Measurements from ENCODE around the gene C17orf113. TPM values are rescaled to one million over a fixed set of nuclear protein-coding genes. Genes with fewer than 3 reads are reported as not detected.

Gene C17orf113
- total and polyA plus RNA-seq, 2 of the 13 experiments (the other 11 are each of a cell fraction or from before 2014, with no cell fraction given) = 0.87 to 1.1 TPM

GRCh38 chr17:41989702-41990419, 60.5 kb downstream of the C17orf113 start (continued):
- peak; percentile 57; the same call in 1 of the 2 replicates for TF ChIP-seq EHMT2 (IDR thresholded peaks at IDR 0.05; ENCODE audit: borderline replicate concordance, low read depth, low read length)
- TF ChIP-seq IRX3 (CRISPR knock-in tag; IDR thresholded peaks at IDR 0.05; ENCODE audit: borderline replicate concordance, low read depth) = no peak
- no peak for TF ChIP-seq BATF2 (CRISPR knock-in tag; IDR thresholded peaks at IDR 0.05)
- peak; percentile 73; the same call in 1 of the 2 replicates for TF ChIP-seq CBX5 (CRISPR knock-in tag; IDR thresholded peaks at IDR 0.05; ENCODE audit: borderline replicate concordance)
- TF ChIP-seq MEF2D (CRISPR knock-in tag; IDR thresholded peaks at IDR 0.05) = no peak
- TF ChIP-seq TFAP4 (IDR thresholded peaks at IDR 0.05; ENCODE audit: borderline replicate concordance, low read depth) = no peak
- TF ChIP-seq NPAS2 (CRISPR knock-in tag; IDR thresholded peaks at IDR 0.05; ENCODE audit: borderline replicate concordance) = no peak
- no peak for TF ChIP-seq ETS1 (CRISPR knock-in tag; IDR thresholded peaks at IDR 0.05)
- TF ChIP-seq U2AF1 (optimal IDR thresholded peaks at IDR 0.05; ENCODE audit: low read depth, low read length) = no peak
- peak; percentile 58; the same call in 1 of the 2 replicates for TF ChIP-seq SOX13 (IDR thresholded peaks at IDR 0.05)
- peak in 1 of 2 experiments; percentile 96; a peak in 2 of 4 replicates for TF ChIP-seq SOX13 (CRISPR knock-in tag; conservative IDR thresholded peaks at IDR 0.05 in 1 of 2, IDR thresholded peaks at IDR 0.05 in 1 of 2)
- no peak for TF ChIP-seq PRDM4 (CRISPR knock-in tag; IDR thresholded peaks at IDR 0.05; ENCODE audit: borderline replicate concordance)
- peak; percentile 48; the same call in 1 of the 2 replicates for TF ChIP-seq GATAD1 (CRISPR knock-in tag; IDR thresholded peaks at IDR 0.05)
- no peak for TF ChIP-seq ZBTB39 (CRISPR knock-in tag; IDR thresholded peaks at IDR 0.05)
- peak; percentile 64 for TF ChIP-seq XRCC5 (optimal IDR thresholded peaks at IDR 0.05; ENCODE audit: low read length)
- no peak for TF ChIP-seq ZNF580 (CRISPR knock-in tag; IDR thresholded peaks at IDR 0.05; ENCODE audit: borderline replicate concordance, low read depth)
- TF ChIP-seq ATF2 (CRISPR knock-in tag; IDR thresholded peaks at IDR 0.05) = peak; percentile 73
- 0 out of 2 replicates have a peak, but pooled peaks have one; percentile 63 for TF ChIP-seq DPF2 (CRISPR knock-in tag; IDR thresholded peaks at IDR 0.05; ENCODE audit: borderline replicate concordance, low read depth)
- TF ChIP-seq RBAK (CRISPR knock-in tag; IDR thresholded peaks at IDR 0.05) = no peak

Data from HepG2 (cell line).